IMR-90 (cell line): ENCODE results near the gene C6orf120. TPM values are rescaled to one million over a fixed set of nuclear protein-coding genes. Genes with fewer than 3 reads are reported as not detected.

ENCODE experiments used
- ATAC-seq: fragments of 200-7000 bp; cut with Tn5 transposase; 2 replicates; pipeline ENCODE4 v1.9.1; 2020; ENCODE audit warnings: low read depth, mild to moderate bottlenecking, moderate library complexity
- BruUV-seq: library from RNA; stranded (reverse); fragments of 400-500 nt; replicated peaks from 2 replicates; lab custom pipeline; 2021; lab: Mats Ljungman, UMichigan
- CTCF ChIA-PET: fragments of 300-600 bp; formaldehyde crosslinking; extraction: SDS; loops from one replicate; lab custom pipeline; 2021; ENCODE audit warnings: antibody characterized with exemption; lab: Yijun Ruan, JAX
- POLR2A ChIA-PET: fragments of 300-600 bp; sonication (Branson Sonifier 250); formaldehyde crosslinking; loops from one replicate; lab custom pipeline; 2022; ENCODE audit warnings: antibody characterized with exemption; ENCODE audit not compliant: unreplicated experiment; lab: Charles Lee
- DNase-seq: peaks from one replicate; pipeline ENCODE4 v3.0.0; 2013
- H2AFZ ChIP-seq: replicated peaks from 2 replicates; pipeline ENCODE3; 2013; ENCODE audit warnings: low read length, mild to moderate bottlenecking; ENCODE audit not compliant: poor library complexity
- H2AK5ac ChIP-seq: 2 replicates; pipeline ENCODE4 v1.6.1; 2013; ENCODE audit warnings: low read depth, low read length, inconsistent platforms
- H2AK9ac ChIP-seq: replicated peaks from 2 replicates; pipeline ENCODE3; 2013; ENCODE audit warnings: mild to moderate bottlenecking, low read depth, low read length, moderate library complexity; ENCODE audit not compliant: poor library complexity
- H2BK120ac ChIP-seq: 2 replicates; pipeline ENCODE4 v1.6.1; 2013; ENCODE audit warnings: low read depth, low read length, inconsistent platforms
- H2BK15ac ChIP-seq: 3 replicates; pipeline ENCODE4 v1.6.1; 2013; ENCODE audit warnings: low read depth, low read length, inconsistent platforms
- H2BK20ac ChIP-seq: 2 replicates; pipeline ENCODE4 v1.6.1; 2013; ENCODE audit warnings: low read depth, mild to moderate bottlenecking, inconsistent platforms, low read length, moderate library complexity
- H2BK5ac ChIP-seq: 2 replicates; pipeline ENCODE4 v1.6.1; 2013; ENCODE audit warnings: mild to moderate bottlenecking, low read depth, low read length, inconsistent platforms; ENCODE audit not compliant: poor library complexity, severe bottlenecking
- H3K14ac ChIP-seq: replicated peaks from 2 replicates; pipeline ENCODE4 v1.6.1; 2013; ENCODE audit warnings: low read depth, low read length, inconsistent platforms
- H3K18ac ChIP-seq: 2 replicates; pipeline ENCODE4 v1.6.1; 2013; ENCODE audit warnings: low read depth, low read length, control low read depth
- H3K23ac ChIP-seq: 2 replicates; pipeline ENCODE4 v1.6.1; 2013; ENCODE audit warnings: low read depth, low read length, inconsistent platforms
- H3K27ac ChIP-seq: 2 replicates; pipeline ENCODE4 v1.5.1; 2013; ENCODE audit warnings: mild to moderate bottlenecking, control low read depth, low read length; ENCODE audit not compliant: insufficient read depth
- H3K27me3 ChIP-seq: 2 replicates; pipeline ENCODE4 v1.6.1; 2013; ENCODE audit warnings: low read length; ENCODE audit not compliant: control insufficient read depth, insufficient read depth
- H3K36me3 ChIP-seq: 2 replicates; pipeline ENCODE4 v1.6.1; 2013; ENCODE audit warnings: low read length, mixed read lengths; ENCODE audit not compliant: control insufficient read depth, insufficient read depth
- H3K4ac ChIP-seq: 2 replicates; pipeline ENCODE4 v1.6.1; 2013; ENCODE audit warnings: low read depth, low read length, inconsistent platforms
- H3K4me1 ChIP-seq: 2 replicates; pipeline ENCODE4 v1.6.1; 2013; ENCODE audit warnings: low read length, mixed read lengths; ENCODE audit not compliant: control insufficient read depth, insufficient read depth
- H3K4me2 ChIP-seq: 2 replicates; pipeline ENCODE4 v1.6.1; 2013; ENCODE audit warnings: low read depth, mild to moderate bottlenecking, control low read depth, low read length, moderate library complexity
- H3K4me3 ChIP-seq: 2 replicates; pipeline ENCODE4 v1.5.1; 2013; ENCODE audit warnings: low read depth, mild to moderate bottlenecking, control low read depth, low read length, moderate library complexity; ENCODE audit not compliant: insufficient read depth
- H3K56ac ChIP-seq: 2 replicates; pipeline ENCODE4 v1.6.1; 2013; ENCODE audit warnings: low read length, inconsistent platforms; ENCODE audit not compliant: insufficient read depth; ENCODE audit errors: extremely low read depth
- H3K79me1 ChIP-seq, 2 experiments: 2 replicates each; pipeline ENCODE4 v1.6.1; 2013; ENCODE audit warnings: low read length in 2 of 2, inconsistent platforms in 1 of 2, low read depth in 1 of 2
- H3K9ac ChIP-seq: 2 replicates; pipeline ENCODE4 v1.6.1; 2013; ENCODE audit warnings: low read depth, low read length, control low read depth
- H3K9me1 ChIP-seq: 2 replicates; pipeline ENCODE4 v1.6.1; 2013; ENCODE audit warnings: low read length, inconsistent platforms; ENCODE audit not compliant: insufficient read depth
- H3K9me3 ChIP-seq: 2 replicates; pipeline ENCODE4 v1.6.1; 2013; ENCODE audit warnings: low read length; ENCODE audit not compliant: control insufficient read depth, insufficient read depth
- H4K20me1 ChIP-seq: 2 replicates; pipeline ENCODE4 v1.6.1; 2013; ENCODE audit warnings: low read length, inconsistent platforms; ENCODE audit not compliant: insufficient read depth
- H4K5ac ChIP-seq: 2 replicates; pipeline ENCODE4 v1.6.1; 2013; ENCODE audit warnings: mild to moderate bottlenecking, low read depth, low read length, control low read depth
- H4K8ac ChIP-seq, 2 experiments: 2 replicates each; pipeline ENCODE4 v1.6.1; 2013; ENCODE audit warnings: low read depth in 2 of 2, low read length in 2 of 2, control low read depth in 1 of 2, inconsistent platforms in 1 of 2
- H4K91ac ChIP-seq: 2 replicates; pipeline ENCODE4 v1.6.1; 2013; ENCODE audit warnings: low read depth, low read length, inconsistent platforms; ENCODE audit not compliant: insufficient read depth
- CHD1 ChIP-seq: IDR thresholded peaks from 2 replicates; pipeline ENCODE4 v1.6.1; 2012; ENCODE audit warnings: low read depth, low read length, improper control_type of control experiment
- FOS ChIP-seq: fragments of 150-350 bp; IDR thresholded peaks from 2 replicates; pipeline ENCODE4 v1.6.1; 2016; ENCODE audit warnings: low read depth, low read length
- MXI1 ChIP-seq: IDR thresholded peaks from 2 replicates; pipeline ENCODE4 v1.6.1; 2012; ENCODE audit warnings: low read depth, mild to moderate bottlenecking, low read length, moderate library complexity, borderline replicate concordance
- NFE2L2 ChIP-seq: fragments of 150-350 bp; IDR thresholded peaks from 2 replicates; pipeline ENCODE4 v1.6.1; 2016; ENCODE audit warnings: low read depth, mild to moderate bottlenecking, low read length
- SMC3 ChIP-seq: fragments of 150-350 bp; IDR thresholded peaks from 2 replicates; pipeline ENCODE4 v1.6.1; 2016; ENCODE audit warnings: low read depth, mild to moderate bottlenecking, antibody characterized with exemption, low read length, moderate library complexity
- dilution Hi-C: fragments of 300-500 bp; cut with HindIII; formaldehyde crosslinking; loops from one replicate; pipeline ENCODE4 v1.14.3; 2018; ENCODE audit warnings: low sequenced_read_pairs; ENCODE audit not compliant: unreplicated experiment
- in situ Hi-C: fragments of 300-500 bp; cut with MboI; formaldehyde crosslinking; loops from 3 replicates; pipeline ENCODE4 v1.14.3; 2019; ENCODE audit warnings: low sequenced_read_pairs, inconsistent platforms, mixed read lengths
- intact Hi-C: fragments of 100-400 bp; cut with micrococcal nuclease; formaldehyde crosslinking; loops from 2 replicates; pipeline ENCODE4 v1.10.0; 2022
- polyA plus RNA-seq, 3 experiments: library from polyadenylated mRNA; depleted of rRNA; stranded (reverse); fragments of >200 nt; gene quantifications; 2 replicates each; pipeline ENCODE4 v1.2.3, GENCODE V29; 2012; ENCODE audit warnings: low replicate concordance in 1 of 3
- total RNA-seq: library from RNA; depleted of rRNA; stranded (reverse); fragments of >200 nt; gene quantifications from 2 replicates; pipeline ENCODE4 v1.2.3, GENCODE V29; 2012

C6orf120 gene
- total and polyA plus RNA-seq, 2 of the 4 experiments (the other 2 are of a cell fraction) = 21.4 to 26.7 TPM

DNA sequence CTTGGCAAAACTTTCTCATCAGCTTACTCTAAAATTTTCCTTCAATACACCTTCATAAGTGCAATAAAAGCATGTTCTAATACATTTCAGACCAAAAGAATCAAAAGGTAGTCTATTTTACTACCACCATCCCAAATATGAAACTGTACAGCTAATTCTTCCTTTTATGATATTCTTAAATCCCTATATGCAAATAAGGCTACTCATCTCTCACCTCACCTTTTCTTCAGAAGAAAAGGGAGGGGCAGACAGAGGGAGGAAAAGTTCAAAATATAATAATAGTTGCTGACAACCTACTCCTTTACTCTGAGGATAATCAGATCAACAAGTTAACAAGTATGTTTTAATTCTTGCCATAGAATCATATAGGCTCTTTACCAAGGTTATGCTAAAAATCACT lies 7.4 kb downstream of the C6orf120 start:
- H3K79me1 ChIP-seq = peaks cover 8 to 14% of the 10 kb centered on the region in 2 experiments
- no peak overlapping the region for H3K14ac ChIP-seq
- H4K91ac ChIP-seq = no peak overlapping the region
- H3K9me1 ChIP-seq = 0 out of 2 replicates have a peak, but pooled peaks cover 5% of the 10 kb centered on the region
- H3K9me3 ChIP-seq = no peaks in the 10 kb centered on the region
- in situ Hi-C loops = no loop called here
- H3K4me2 ChIP-seq = no peak overlapping the region
- no peak overlapping the region for H2BK15ac ChIP-seq
- no peak overlapping the region for H3K27ac ChIP-seq
- H3K9ac ChIP-seq = no peak overlapping the region
- H2BK120ac ChIP-seq = no peak overlapping the region
- H2AFZ ChIP-seq = no peak overlapping the region
- H2AK9ac ChIP-seq = no peak overlapping the region
- H3K4me3 ChIP-seq = no peak overlapping the region
- H3K36me3 ChIP-seq = peaks cover 35% of the 10 kb centered on the region
- intact Hi-C loops = no loop called here
- H3K4ac ChIP-seq = no peak overlapping the region
- dilution Hi-C loops = no loop called here
- ChIA-PET POLR2A (interaction anchor here (0.6 kb wide), 1 partner anchor 45 kb away, joined by 3 read pairs; no protein-coding TSS in a partner anchor), CTCF (interaction anchor here (1.0 kb wide), 1 partner anchor 9 kb away, joined by 3 read pairs; no protein-coding TSS in a partner anchor)
- no peak overlapping the region for H4K5ac ChIP-seq
- H4K20me1 ChIP-seq = 0 out of 2 replicates have a peak, but pooled peaks cover 3% of the 10 kb centered on the region
- no peaks in the 10 kb centered on the region for H3K4me1 ChIP-seq
- no peak overlapping the region for H2BK20ac ChIP-seq
- H2AK5ac ChIP-seq = no peak overlapping the region
- no peaks in the 10 kb centered on the region for H3K27me3 ChIP-seq
- no peak overlapping the region for H2BK5ac ChIP-seq
- no peak overlapping the region for H3K23ac ChIP-seq
- H4K8ac ChIP-seq = no peak overlapping the region
- no peak overlapping the region for H3K56ac ChIP-seq
- BruUV-seq = TSS peak; percentile 32
- ATAC-seq (no peak), DNase-seq (no peak)
- TF ChIP-seq CHD1 = no peak
- no peak for TF ChIP-seq NFE2L2
- TF ChIP-seq MXI1 = no peak
- TF ChIP-seq FOS = no peak
- no peak for TF ChIP-seq SMC3
- H3K18ac ChIP-seq = no peak overlapping the region
